Vagina (tissue), 2 donors: ENCODE results near the gene ZNF70. TPM values are rescaled to one million over a fixed set of nuclear protein-coding genes. Genes with fewer than 3 reads are reported as not detected.

ENCODE experiments used
- DNase-seq, 2 donors: peaks; one replicate each; pipeline ENCODE4 v3.0.0-alpha.2; 2017; ENCODE audit errors: extremely low spot score in 2 of 2
- H3K27ac ChIP-seq: fragments of 200-600 bp; sonication (generic); one replicate; pipeline ENCODE4 v1.5.1; 2019
- H3K27me3 ChIP-seq: fragments of 200-600 bp; sonication (generic); one replicate; pipeline ENCODE4 v1.5.1; 2019
- H3K36me3 ChIP-seq, 2 donors: fragments of 200-600 bp; sonication (generic); one replicate each; pipeline ENCODE4 v1.5.1; 2017 to 2019
- H3K4me1 ChIP-seq: fragments of 200-600 bp; sonication (generic); one replicate; pipeline ENCODE4 v1.5.1; 2019
- H3K4me3 ChIP-seq, 2 donors: fragments of 200-600 bp; sonication (generic); 1 replicate in 1 of 2; 2 replicates in 1 of 2; pipeline ENCODE4 v1.5.1; 2016 to 2019
- H3K9me3 ChIP-seq: fragments of 200-600 bp; sonication (generic); one replicate; pipeline ENCODE4 v1.5.1; 2019
- POLR2A ChIP-seq, 2 donors: fragments of 450-650 bp; IDR thresholded peaks; one replicate each; pipeline ENCODE4 v1.6.1; 2017; ENCODE audit warnings: antibody characterized with exemption in 2 of 2, mild to moderate bottlenecking in 2 of 2, moderate library complexity in 2 of 2
- POLR2AphosphoS5 ChIP-seq, 2 donors: sonication (generic); formaldehyde crosslinking; IDR thresholded peaks; one replicate each; pipeline ENCODE4 v1.9.0; 2017; ENCODE audit warnings: antibody characterized with exemption in 2 of 2, mild to moderate bottlenecking in 2 of 2, low read depth in 1 of 2; ENCODE audit not compliant: insufficient read depth in 1 of 2
- intact Hi-C: fragments of 100-400 bp; cut with DNase I; formaldehyde crosslinking; loops from one replicate; pipeline ENCODE4 v1.15.1; 2023
- total RNA-seq: library from RNA; depleted of rRNA; stranded (reverse); fragments of >200 nt; gene quantifications from one replicate; pipeline ENCODE4 v1.2.3, GENCODE V29; 2016
- TF ChIP-seq, protein P1 (sequence below), 3 experiments: fragments of 450-650 bp in 2 of 3; fragments of 200-600 bp in 1 of 3; sonication (generic) in 1 of 3; IDR thresholded peaks; one replicate each; pipeline ENCODE4 v1.5.1; 2017 to 2019; ENCODE audit warnings: antibody characterized with exemption in 3 of 3, mild to moderate bottlenecking in 2 of 3, moderate library complexity in 2 of 3

Gene ZNF70
- total RNA-seq, 1 donor from 2014 or later: 4.9 TPM

DNA sequence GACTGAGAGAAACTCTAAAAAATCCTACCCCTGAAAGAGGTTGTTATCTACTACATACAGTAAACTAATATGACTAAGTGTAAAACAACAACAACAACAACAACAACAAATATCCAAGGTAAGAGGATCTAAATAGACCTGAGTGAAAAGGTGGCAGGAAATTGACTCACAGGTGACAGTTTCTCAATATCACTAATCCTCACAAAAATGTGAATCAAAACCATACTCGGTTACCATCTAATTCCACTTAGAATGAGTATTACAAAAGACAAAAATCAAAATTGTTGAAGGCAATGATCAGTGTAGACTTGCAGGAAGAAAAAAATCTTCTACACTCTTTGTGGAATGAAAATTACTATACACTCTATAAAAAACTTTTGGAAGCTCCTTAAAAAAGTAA is 42.6 kb downstream of the ZNF70 start:
- Histone ChIP-seq H3K36me3 (peaks cover 0 to 70% of the 10 kb centered on the region in 2 donors), H3K4me1 (no peaks in the 10 kb centered on the region), H3K27me3 (no peaks in the 10 kb centered on the region), H3K27ac (no peak overlapping the region), H3K9me3 (no peaks in the 10 kb centered on the region), H3K4me3 (no peak overlapping the region)
- intact Hi-C loops: no loop called here
- TF ChIP-seq, protein P1, sequence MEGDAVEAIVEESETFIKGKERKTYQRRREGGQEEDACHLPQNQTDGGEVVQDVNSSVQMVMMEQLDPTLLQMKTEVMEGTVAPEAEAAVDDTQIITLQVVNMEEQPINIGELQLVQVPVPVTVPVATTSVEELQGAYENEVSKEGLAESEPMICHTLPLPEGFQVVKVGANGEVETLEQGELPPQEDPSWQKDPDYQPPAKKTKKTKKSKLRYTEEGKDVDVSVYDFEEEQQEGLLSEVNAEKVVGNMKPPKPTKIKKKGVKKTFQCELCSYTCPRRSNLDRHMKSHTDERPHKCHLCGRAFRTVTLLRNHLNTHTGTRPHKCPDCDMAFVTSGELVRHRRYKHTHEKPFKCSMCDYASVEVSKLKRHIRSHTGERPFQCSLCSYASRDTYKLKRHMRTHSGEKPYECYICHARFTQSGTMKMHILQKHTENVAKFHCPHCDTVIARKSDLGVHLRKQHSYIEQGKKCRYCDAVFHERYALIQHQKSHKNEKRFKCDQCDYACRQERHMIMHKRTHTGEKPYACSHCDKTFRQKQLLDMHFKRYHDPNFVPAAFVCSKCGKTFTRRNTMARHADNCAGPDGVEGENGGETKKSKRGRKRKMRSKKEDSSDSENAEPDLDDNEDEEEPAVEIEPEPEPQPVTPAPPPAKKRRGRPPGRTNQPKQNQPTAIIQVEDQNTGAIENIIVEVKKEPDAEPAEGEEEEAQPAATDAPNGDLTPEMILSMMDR (IDR thresholded peaks at IDR 0.05): no peak
- no peak for TF ChIP-seq POLR2A (IDR thresholded peaks at IDR 0.05)
- TF ChIP-seq POLR2AphosphoS5 (IDR thresholded peaks at IDR 0.05; ENCODE audit: insufficient read depth in 1 of 2, low read depth in 1 of 2): no peak
- no peak for DNase-seq

DNA sequence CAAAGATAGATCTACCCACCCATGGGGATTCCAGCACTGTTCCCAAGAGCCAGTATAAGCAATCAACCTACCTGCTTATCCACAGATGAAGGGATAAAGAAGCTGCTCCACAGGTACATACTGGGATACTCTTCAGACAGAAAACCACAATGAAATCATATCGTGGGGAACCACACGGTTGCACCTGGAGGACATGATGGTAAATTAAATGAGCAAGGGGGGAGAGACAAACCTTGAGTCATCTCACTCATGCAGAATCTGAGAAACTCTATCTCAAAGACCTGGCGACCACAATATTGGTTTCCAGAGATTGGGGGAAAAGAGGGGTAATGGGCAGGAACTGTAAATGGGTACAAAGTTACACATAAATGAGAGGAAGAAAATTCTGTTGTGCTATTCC is 45.6 kb downstream of the ZNF70 start:
- no peak for DNase-seq
- intact Hi-C loops: no loop called here
- Histone ChIP-seq H3K27me3 (no peaks in the 10 kb centered on the region), H3K36me3 (peaks cover 2 to 64% of the 10 kb centered on the region in 2 donors), H3K9me3 (no peaks in the 10 kb centered on the region), H3K27ac (no peak overlapping the region), H3K4me3 (no peak overlapping the region), H3K4me1 (no peaks in the 10 kb centered on the region)
- TF ChIP-seq POLR2A (IDR thresholded peaks at IDR 0.05): no peak
- no peak for TF ChIP-seq POLR2AphosphoS5 (IDR thresholded peaks at IDR 0.05; ENCODE audit: insufficient read depth in 1 of 2, low read depth in 1 of 2)
- TF ChIP-seq, protein P1 (IDR thresholded peaks at IDR 0.05): no peak

DNA sequence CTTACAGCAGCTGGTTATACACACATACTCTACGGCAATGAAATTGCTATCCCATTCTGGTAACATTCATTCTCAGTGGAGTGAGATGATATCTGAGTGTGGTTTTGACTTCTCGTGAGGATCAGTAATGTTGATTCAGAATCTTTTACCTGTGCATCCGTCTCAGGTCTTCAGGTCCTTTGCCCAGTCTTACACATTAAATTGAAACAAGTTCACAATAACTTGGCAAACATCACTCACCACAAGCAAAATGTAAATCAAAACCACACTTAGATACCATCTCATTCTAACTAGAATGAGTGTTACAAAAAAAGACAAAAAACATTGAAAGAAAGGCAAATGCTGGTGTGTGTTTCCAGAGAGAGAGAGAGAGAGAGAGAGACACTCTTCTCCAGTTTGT is 46.1 kb downstream of the ZNF70 start:
- H3K4me1 ChIP-seq: no peaks in the 10 kb centered on the region
- no peak for TF ChIP-seq POLR2AphosphoS5 (IDR thresholded peaks at IDR 0.05; ENCODE audit: insufficient read depth in 1 of 2, low read depth in 1 of 2)
- TF ChIP-seq POLR2A (IDR thresholded peaks at IDR 0.05): no peak
- TF ChIP-seq, protein P1 (IDR thresholded peaks at IDR 0.05): no peak
- no peak overlapping the region for H3K27ac ChIP-seq
- intact Hi-C loops: no loop called here
- H3K27me3 ChIP-seq: no peaks in the 10 kb centered on the region
- no peak for DNase-seq
- H3K9me3 ChIP-seq: no peaks in the 10 kb centered on the region
- peaks cover 2 to 64% of the 10 kb centered on the region in 2 donors for H3K36me3 ChIP-seq
- H3K4me3 ChIP-seq: no peak overlapping the region

DNA sequence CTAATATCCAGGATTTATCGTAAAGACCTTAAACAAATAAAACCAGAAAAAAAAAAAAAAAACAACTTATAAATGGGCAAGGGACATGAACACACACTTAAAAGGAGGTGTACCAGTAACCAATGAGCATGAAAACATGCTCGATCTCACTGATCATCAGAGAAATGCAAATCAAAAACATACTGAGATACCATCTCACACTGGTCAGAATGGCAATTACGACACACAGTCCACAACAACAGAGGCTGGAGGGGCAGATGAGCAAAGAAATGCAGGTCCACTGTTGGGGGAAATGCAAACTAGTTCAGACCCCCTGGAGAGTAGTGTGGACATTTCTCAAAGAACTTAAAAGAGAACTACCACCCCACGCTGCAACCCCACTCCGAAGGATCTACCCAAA is 46.9 kb downstream of the ZNF70 start:
- Histone ChIP-seq H3K36me3 (peaks cover 2 to 56% of the 10 kb centered on the region in 2 donors), H3K27ac (no peak overlapping the region), H3K9me3 (no peaks in the 10 kb centered on the region), H3K27me3 (no peaks in the 10 kb centered on the region), H3K4me3 (no peak overlapping the region), H3K4me1 (no peaks in the 10 kb centered on the region)
- no peak for DNase-seq
- intact Hi-C loops: no loop called here
- TF ChIP-seq, protein P1 (IDR thresholded peaks at IDR 0.05): no peak
- TF ChIP-seq POLR2AphosphoS5 (IDR thresholded peaks at IDR 0.05; ENCODE audit: insufficient read depth in 1 of 2, low read depth in 1 of 2): no peak
- TF ChIP-seq POLR2A (IDR thresholded peaks at IDR 0.05): no peak

DNA sequence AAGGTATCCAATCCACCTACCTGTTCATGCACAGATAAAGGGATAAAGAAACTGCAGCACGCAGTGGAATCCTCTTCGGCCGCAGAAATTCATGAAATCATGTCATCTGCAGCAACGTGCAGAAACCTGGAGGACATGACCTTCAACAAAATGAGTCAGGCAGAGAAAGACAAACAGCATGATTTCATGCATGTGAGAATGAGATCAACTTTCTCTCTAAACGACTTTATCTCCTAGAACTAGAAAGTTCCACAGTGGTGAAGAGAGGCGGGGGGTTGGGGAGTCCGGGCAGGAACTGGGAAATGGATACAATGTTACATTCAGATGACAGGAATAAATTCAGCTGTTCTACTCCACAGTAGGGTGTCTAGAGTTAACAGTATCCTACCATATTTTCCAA is 50.2 kb downstream of the ZNF70 start:
- Histone ChIP-seq H3K9me3 (no peaks in the 10 kb centered on the region), H3K4me3 (no peak overlapping the region), H3K27me3 (no peaks in the 10 kb centered on the region), H3K36me3 (peaks cover 2 to 43% of the 10 kb centered on the region in 2 donors), H3K27ac (no peak overlapping the region), H3K4me1 (no peaks in the 10 kb centered on the region)
- no peak for TF ChIP-seq POLR2A (IDR thresholded peaks at IDR 0.05)
- no peak for TF ChIP-seq POLR2AphosphoS5 (IDR thresholded peaks at IDR 0.05; ENCODE audit: insufficient read depth in 1 of 2, low read depth in 1 of 2)
- TF ChIP-seq, protein P1 (IDR thresholded peaks at IDR 0.05): no peak
- intact Hi-C loops: no loop called here
- DNase-seq: no peak
